OCI-LY7 (cell line): ENCODE measurements around the gene TRIM37. TPM values are rescaled to one million over a fixed set of nuclear protein-coding genes. Genes with fewer than 3 reads are reported as not detected.

Source experiments
- BruUV-seq: library from RNA; stranded (reverse); fragments of 400-500 nt; replicated peaks from 2 replicates; lab custom pipeline; 2021; lab: Mats Ljungman, UMichigan
- CTCF ChIA-PET: fragments of 300-600 bp; sonication (Branson Sonifier 250); formaldehyde crosslinking; loops from one replicate; lab custom pipeline; 2022; ENCODE audit warnings: antibody characterized with exemption; ENCODE audit not compliant: unreplicated experiment; lab: Charles Lee
- POLR2A ChIA-PET: fragments of 300-600 bp; sonication (Branson Sonifier 250); formaldehyde crosslinking; loops from one replicate; lab custom pipeline; 2022; ENCODE audit warnings: antibody characterized with exemption; lab: Charles Lee
- DNase-seq: peaks from one replicate; pipeline ENCODE4 v3.0.0-alpha.2; 2015; ENCODE audit warnings: low spot score
- H2AFZ ChIP-seq: fragments of 200-600 bp; sonication (generic), shearing (Covaris generic); 2 replicates; pipeline ENCODE4 v1.6.1; 2014; ENCODE audit warnings: mild to moderate bottlenecking, antibody characterized with exemption, low read length, moderate library complexity
- H3K27ac ChIP-seq: fragments of 200-600 bp; sonication (generic); 2 replicates; pipeline ENCODE4 v1.5.1; 2014; ENCODE audit warnings: mixed run types, low read depth, mild to moderate bottlenecking, moderate library complexity, low read length, inconsistent platforms; ENCODE audit not compliant: poor library complexity, severe bottlenecking
- H3K36me3 ChIP-seq: fragments of 200-600 bp; sonication (generic); 2 replicates; pipeline ENCODE4 v1.6.1; 2014; ENCODE audit warnings: mild to moderate bottlenecking, antibody characterized with exemption, low read length, moderate library complexity, mixed read lengths; ENCODE audit not compliant: insufficient read depth
- H3K4me1 ChIP-seq: fragments of 200-600 bp; sonication (generic); 2 replicates; pipeline ENCODE4 v1.5.1; 2014; ENCODE audit warnings: mild to moderate bottlenecking, low read length; ENCODE audit not compliant: insufficient read depth, poor library complexity, severe bottlenecking
- H3K4me2 ChIP-seq: fragments of 200-600 bp; sonication (generic); 2 replicates; pipeline ENCODE4 v1.6.1; 2014; ENCODE audit warnings: mild to moderate bottlenecking, low read length
- H3K4me3 ChIP-seq: fragments of 200-600 bp; sonication (generic); 2 replicates; pipeline ENCODE4 v1.5.1; 2014; ENCODE audit warnings: mild to moderate bottlenecking, low read depth, low read length; ENCODE audit not compliant: poor library complexity, severe bottlenecking
- H3K79me2 ChIP-seq: fragments of 200-600 bp; sonication (generic); 2 replicates; pipeline ENCODE4 v1.6.1; 2016; ENCODE audit warnings: low read depth, mild to moderate bottlenecking, low read length, moderate library complexity, mixed read lengths; ENCODE audit not compliant: insufficient read depth
- H3K9me2 ChIP-seq: fragments of 200-600 bp; sonication (generic); 2 replicates; pipeline ENCODE4 v1.6.1; 2016; ENCODE audit warnings: mild to moderate bottlenecking, low read length, mixed read lengths; ENCODE audit not compliant: insufficient read depth
- H3K9me3 ChIP-seq: fragments of 200-600 bp; sonication (generic); 2 replicates; pipeline ENCODE4 v1.6.1; 2014; ENCODE audit warnings: mild to moderate bottlenecking, mixed run types, low read length, mixed read lengths
- H4K20me1 ChIP-seq: fragments of 200-600 bp; sonication (generic); 2 replicates; pipeline ENCODE4 v1.6.1; 2014; ENCODE audit warnings: mild to moderate bottlenecking, antibody characterized with exemption, low read length, moderate library complexity, mixed read lengths; ENCODE audit not compliant: insufficient read depth
- CTCF ChIP-seq: fragments of 200-600 bp; sonication (generic); conservative IDR thresholded peaks from 2 replicates; pipeline ENCODE4 v1.5.1; 2014; ENCODE audit warnings: mild to moderate bottlenecking, antibody characterized with exemption, low read length, moderate library complexity, mixed read lengths
- EZH2phosphoT487 ChIP-seq: fragments of 200-600 bp; sonication (generic); IDR thresholded peaks from 2 replicates; pipeline ENCODE4 v1.6.1; 2018; ENCODE audit warnings: low read depth, borderline replicate concordance, mild to moderate bottlenecking, mixed run types, antibody characterized with exemption, low read length, moderate library complexity, mixed read lengths
- intact Hi-C: fragments of 100-400 bp; cut with micrococcal nuclease; formaldehyde crosslinking; loops from one replicate; pipeline ENCODE4 v1.10.0; 2022; ENCODE audit not compliant: unreplicated experiment
- total RNA-seq, 2 experiments: library from RNA; depleted of rRNA in 1 of 2; stranded (reverse); fragments of >200 nt in 1 of 2; shearing (Covaris generic) in 1 of 2; gene quantifications; 2 replicates each; pipeline ENCODE4 v1.2.3, GENCODE V29; 2014 to 2022

TRIM37 gene
- total RNA-seq, 2 experiments from 2014 or later, result 27.9 to 35.4 TPM

GRCh38 chr17:58947411-58947810 is 159.3 kb downstream of the TRIM37 start:
- no peak for DNase-seq
- TF ChIP-seq CTCF, result no peak
- no peak for TF ChIP-seq EZH2phosphoT487
- Histone ChIP-seq H3K4me3 (no peak overlapping the region), H3K9me2 (no peaks in the 10 kb centered on the region), H4K20me1 (no peaks in the 10 kb centered on the region), H3K4me2 (no peak overlapping the region), H3K36me3 (no peaks in the 10 kb centered on the region), H3K9me3 (peaks cover 9% of the 10 kb centered on the region; the same call in 1 of the 2 replicates), H3K27ac (no peak overlapping the region), H2AFZ (no peak overlapping the region), H3K79me2 (no peaks in the 10 kb centered on the region), H3K4me1 (no peaks in the 10 kb centered on the region)
- POLR2A ChIA-PET, result no interaction called here
- CTCF ChIA-PET, result no interaction called here
- BruUV-seq, result no TSS peak
- intact Hi-C loops, result no loop called here

GRCh38 chr17:58944166-58944565 is 162.5 kb downstream of the TRIM37 start:
- H3K4me3 ChIP-seq, result no peak overlapping the region
- H3K9me3 ChIP-seq, result no peaks in the 10 kb centered on the region
- no peaks in the 10 kb centered on the region for H3K9me2 ChIP-seq
- H4K20me1 ChIP-seq, result no peaks in the 10 kb centered on the region
- no peaks in the 10 kb centered on the region for H3K79me2 ChIP-seq
- H3K4me2 ChIP-seq, result no peak overlapping the region
- no peak for TF ChIP-seq CTCF
- no peak for TF ChIP-seq EZH2phosphoT487
- intact Hi-C loops, result no loop called here
- POLR2A ChIA-PET, result no interaction called here
- CTCF ChIA-PET, result no interaction called here
- H3K36me3 ChIP-seq, result no peaks in the 10 kb centered on the region
- no peak for DNase-seq
- H3K4me1 ChIP-seq, result no peaks in the 10 kb centered on the region
- no peak overlapping the region for H3K27ac ChIP-seq
- BruUV-seq, result no TSS peak
- no peak overlapping the region for H2AFZ ChIP-seq

DNA sequence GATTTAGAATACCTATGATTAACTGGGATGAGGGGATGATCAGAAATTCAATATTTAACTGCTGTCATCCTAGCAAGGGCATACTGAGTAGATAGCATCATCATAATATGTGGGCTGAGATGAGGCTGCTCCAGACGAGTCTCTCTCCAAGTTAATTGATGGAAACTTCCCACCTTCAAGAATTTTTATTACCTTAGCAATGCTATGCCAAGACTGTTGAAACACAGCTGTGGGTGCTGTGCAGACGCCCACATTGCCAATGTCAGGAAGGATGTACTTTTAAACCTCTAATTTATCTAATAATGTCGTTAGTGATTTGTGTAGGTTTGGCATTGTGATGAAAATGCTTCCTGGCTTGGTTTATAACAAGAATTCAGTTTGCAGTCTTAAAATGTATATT is 170.4 kb downstream of the TRIM37 start:
- POLR2A ChIA-PET, result interaction anchor here (0.7 kb wide), 1 partner anchor 1410 kb away, joined by 5 read pairs; no protein-coding TSS in a partner anchor
- Histone ChIP-seq H3K4me3 (no peak overlapping the region), H3K9me3 (no peaks in the 10 kb centered on the region), H3K4me2 (no peak overlapping the region), H3K79me2 (no peaks in the 10 kb centered on the region), H3K27ac (no peak overlapping the region), H4K20me1 (no peaks in the 10 kb centered on the region), H3K4me1 (no peaks in the 10 kb centered on the region), H2AFZ (no peak overlapping the region), H3K36me3 (no peaks in the 10 kb centered on the region), H3K9me2 (no peaks in the 10 kb centered on the region)
- intact Hi-C loops, result no loop called here
- no TSS peak for BruUV-seq
- no peak for TF ChIP-seq EZH2phosphoT487
- TF ChIP-seq CTCF, result no peak
- CTCF ChIA-PET, result no interaction called here
- DNase-seq, result no peak
